ENCODE data around the gene TPRN. TPM values are rescaled to one million over a fixed set of nuclear protein-coding genes. Genes with fewer than 3 reads are reported as not detected.
A peak's percentile ranks its signal among the peaks of the same experiment; 100 is the strongest.

The TPRN gene
- total RNA-seq, 1 donor from 2014 or later, result 27.9 TPM

DNA sequence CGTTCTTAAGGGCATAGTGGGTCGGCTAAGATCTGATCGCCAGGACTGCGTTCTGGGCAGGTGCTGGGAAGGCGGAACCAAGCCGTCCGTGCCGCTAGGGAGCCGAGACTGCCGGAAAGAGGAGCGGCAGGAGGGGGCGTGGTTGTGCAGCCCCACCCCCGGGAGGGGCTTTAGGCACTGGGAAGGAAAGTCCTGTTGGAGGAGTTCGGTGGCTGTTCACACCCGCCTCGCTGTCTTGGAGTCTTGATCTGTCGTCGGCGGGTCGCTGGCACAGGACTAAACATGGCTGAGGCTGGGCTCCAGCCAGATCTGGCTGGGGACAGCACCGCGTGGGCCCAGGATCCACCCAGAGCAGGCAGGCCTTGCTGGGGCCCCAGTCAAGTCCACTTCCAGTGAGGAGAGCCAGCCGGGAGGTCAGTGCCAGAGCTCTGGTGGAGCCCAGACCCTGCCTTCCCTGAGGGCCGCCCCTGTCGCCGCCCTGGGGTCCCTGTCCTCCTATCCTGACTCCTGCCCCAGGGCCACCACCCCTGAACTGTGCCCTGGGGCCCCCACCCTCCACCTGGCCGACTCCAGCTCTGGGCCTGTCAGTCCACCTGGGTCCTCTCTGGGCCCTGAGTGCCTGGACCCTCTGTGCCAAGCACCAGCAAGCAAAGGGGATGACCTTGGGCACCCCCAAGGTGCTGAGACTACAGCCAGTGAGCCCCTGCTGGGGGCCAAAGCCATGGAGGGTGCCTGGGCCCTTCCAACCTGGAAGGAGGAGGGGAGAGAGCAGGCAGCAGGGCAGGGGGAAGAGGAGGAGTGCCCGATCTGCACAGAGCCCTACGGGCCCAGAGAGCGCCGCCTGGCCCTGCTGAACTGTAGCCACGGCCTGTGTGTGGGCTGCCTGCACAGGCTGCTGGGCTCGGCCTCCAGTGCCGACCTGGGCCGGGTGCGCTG is 17.0 kb upstream of the TPRN start:
- DNase-seq (ENCODE audit: missing footprints), result peak; percentile 83
- peak; percentile 63 for ATAC-seq
- intact Hi-C loops (cut with DNase I), result no loop called here

DNA sequence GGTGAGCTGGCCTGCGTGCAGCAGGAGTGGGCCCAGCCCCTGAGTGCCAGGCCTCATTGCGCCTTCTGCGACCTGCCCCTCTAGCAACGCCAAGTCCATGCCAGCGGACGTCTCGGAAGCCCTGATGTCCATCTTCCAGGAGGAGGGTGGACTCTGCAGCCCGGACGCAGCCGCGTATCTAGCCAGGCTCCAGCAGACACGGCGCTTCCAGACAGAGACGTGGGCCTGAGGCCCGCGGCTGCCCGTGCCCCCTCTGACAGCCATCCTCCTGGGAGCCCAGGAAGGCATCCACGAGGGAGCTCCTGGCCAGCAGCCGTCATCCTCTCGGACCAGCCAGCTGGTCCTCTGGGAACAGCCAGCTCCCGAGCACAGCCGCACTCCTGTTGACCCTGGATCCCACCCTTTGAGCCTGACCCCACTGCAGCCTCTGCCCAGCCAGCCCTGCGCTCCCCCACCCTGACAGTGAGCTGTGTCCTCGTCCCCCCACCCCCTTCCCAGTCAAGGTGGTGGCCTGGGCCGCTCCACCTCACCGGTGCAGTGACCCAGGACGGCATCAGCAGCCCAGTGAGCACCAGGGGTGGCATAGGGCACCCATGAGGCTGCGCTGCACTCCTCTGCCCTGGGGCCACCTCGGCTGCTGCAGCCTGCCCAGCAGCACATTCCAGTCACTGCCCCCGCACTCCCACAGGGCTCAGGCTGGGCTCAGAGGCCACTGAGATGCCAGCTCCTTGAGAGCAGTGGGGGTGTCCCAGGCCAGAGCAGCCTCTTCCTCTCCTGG is 15.8 kb upstream of the TPRN start:
- no peak for DNase-seq (ENCODE audit: missing footprints)
- ATAC-seq, result no peak
- intact Hi-C loops (cut with DNase I), result no loop called here

- no peak for DNase-seq (ENCODE audit: missing footprints)
- no peak for ATAC-seq
- intact Hi-C loops (cut with DNase I), result no loop called here
Measured at GRCh38 chr9:137215196-137215986, 14.8 kb upstream of the TPRN start.

- ATAC-seq (no peak), DNase-seq (ENCODE audit: missing footprints) (no peak)
- intact Hi-C loops (cut with DNase I), result no loop called here
Measured at GRCh38 chr9:137214620-137215019, 14.1 kb upstream of the TPRN start.

GRCh38 chr9:137213160-137214060 is 12.9 kb upstream of the TPRN start:
- ATAC-seq (no peak), DNase-seq (ENCODE audit: missing footprints) (no peak)
- intact Hi-C loops (cut with DNase I), result no loop called here

- ATAC-seq, result no peak
- no peak for DNase-seq (ENCODE audit: missing footprints)
- intact Hi-C loops (cut with DNase I), result no loop called here
Measured at GRCh38 chr9:137212520-137212919, 12.0 kb upstream of the TPRN start.

GRCh38 chr9:137211532-137211931 is 11.0 kb upstream of the TPRN start:
- DNase-seq (ENCODE audit: missing footprints) (no peak), ATAC-seq (no peak)
- intact Hi-C loops (cut with DNase I), result no loop called here

GRCh38 chr9:137206602-137207001 is 6.1 kb upstream of the TPRN start:
- intact Hi-C loops (cut with DNase I), result no loop called here
- ATAC-seq (no peak), DNase-seq (ENCODE audit: missing footprints) (no peak)

- intact Hi-C loops (cut with DNase I), result loop anchor here (2.0 kb wide), 1 partner anchor 17 kb away; the partner anchor contains the start of genes ANAPC2 and SSNA1
- ATAC-seq (peak; percentile 56), DNase-seq (ENCODE audit: missing footprints) (peak; percentile 97)
Measured at GRCh38 chr9:137205126-137206069, 4.9 kb upstream of the TPRN start, which contains the start of the genes NDOR1 and TMEM203. TSS of gene NDOR1 (plus strand) at chr9:137205700. CDS start at chr9:137205778, 78 bp downstream. TSS of gene TMEM203 (minus strand) at chr9:137205648. CDS start at chr9:137205414, 234 bp downstream.

- no peak for DNase-seq (ENCODE audit: missing footprints)
- ATAC-seq, result no peak
- intact Hi-C loops (cut with DNase I), result loop anchor here (2.0 kb wide), 1 partner anchor 16 kb away; the partner anchor contains the start of genes ANAPC2 and SSNA1
Measured at GRCh38 chr9:137204731-137205125, 4.2 kb upstream of the TPRN start.

GRCh38 chr9:137202966-137203365 is 2.4 kb upstream of the TPRN start:
- ATAC-seq, result no peak
- intact Hi-C loops (cut with DNase I), result no loop called here
- no peak for DNase-seq (ENCODE audit: missing footprints)

- ATAC-seq (no peak), DNase-seq (ENCODE audit: missing footprints) (no peak)
- intact Hi-C loops (cut with DNase I), result no loop called here
Measured at GRCh38 chr9:137201205-137201868, 796 bp upstream of the TPRN start.

DNA sequence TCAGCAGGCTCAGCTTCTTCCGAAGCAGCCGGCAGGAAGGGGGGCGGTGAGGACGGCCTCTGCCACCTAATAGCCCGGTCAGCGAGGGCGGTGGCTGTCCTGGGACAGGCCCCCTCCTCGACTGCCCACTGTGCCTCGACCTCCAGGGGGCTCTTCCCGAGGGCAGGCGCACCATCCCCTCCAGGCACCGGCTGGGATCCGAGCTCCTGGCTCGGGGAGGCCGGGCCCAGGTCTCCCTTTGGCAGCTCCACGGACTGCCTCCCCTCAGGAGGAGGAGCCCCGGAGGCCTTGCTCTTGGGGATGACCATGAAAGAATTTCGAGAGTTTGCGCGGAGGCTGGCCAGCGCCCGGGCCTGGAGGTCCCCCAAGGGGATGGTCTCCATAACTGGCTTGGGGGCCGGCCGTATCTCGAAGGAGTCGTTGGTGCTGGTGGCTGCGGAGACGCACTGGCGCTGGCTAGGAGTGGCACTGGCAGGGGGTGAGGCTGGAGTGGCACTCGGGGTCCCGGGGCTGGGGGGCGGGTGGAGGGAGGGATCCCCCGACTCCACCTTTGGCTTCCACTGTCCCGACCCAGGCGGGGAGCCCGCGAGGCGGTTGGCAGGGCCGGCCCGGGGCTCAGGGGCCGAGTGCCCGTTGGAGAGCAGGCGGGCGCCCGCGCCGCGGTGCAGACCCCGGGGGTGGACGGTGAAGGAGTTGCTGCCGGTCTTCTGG is 975 bp downstream of the TPRN start:
- intact Hi-C loops (cut with DNase I), result no loop called here
- DNase-seq (ENCODE audit: missing footprints) (no peak), ATAC-seq (no peak)

DNA sequence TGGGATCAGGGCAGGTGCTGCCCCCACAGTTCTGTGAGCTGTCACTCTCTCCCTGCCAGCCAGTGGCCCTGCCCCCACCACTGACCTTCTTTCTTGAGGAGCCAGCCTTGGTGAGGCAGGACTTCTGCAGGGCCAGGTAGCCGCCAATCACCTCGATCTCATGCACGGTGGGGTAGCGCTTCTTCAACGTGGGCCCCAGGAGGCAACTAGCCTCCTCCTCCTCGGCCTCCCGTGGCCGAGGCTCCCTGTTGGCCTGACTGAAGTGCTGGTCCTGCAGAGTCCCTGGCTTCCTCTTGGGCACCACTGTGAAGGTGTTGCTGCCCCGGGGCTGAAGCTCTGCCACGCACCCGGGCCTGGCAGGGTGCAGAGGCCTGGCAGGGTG is 1.6 kb downstream of the TPRN start:
- ATAC-seq (no peak), DNase-seq (ENCODE audit: missing footprints) (no peak)
- intact Hi-C loops (cut with DNase I), result no loop called here

GRCh38 chr9:137198051-137198901 is 2.3 kb downstream of the TPRN start:
- DNase-seq (ENCODE audit: missing footprints) (no peak), ATAC-seq (no peak)
- intact Hi-C loops (cut with DNase I), result no loop called here
